Posterior cingulate gyrus (tissue), 11 donors: ENCODE data around the gene RANGRF.
"Not testable (repeated sequence)": the region's sequence is repeated elsewhere in the genome, so short reads cannot be mapped to it uniquely, and the experiment has no call there.

Experiments
- DNase-seq, 10 donors: peaks; one replicate each; pipeline versions ENCODE4 v3.0.0 to v3.0.0-alpha.2; 2020 to 2021; ENCODE audit warnings: mixed read lengths in 3 of 10
- intact Hi-C: fragments of 100-400 bp; cut with DNase I; formaldehyde crosslinking; loops from one replicate; pipeline ENCODE4 v1.15.1; 2023

The RANGRF gene, protein sequence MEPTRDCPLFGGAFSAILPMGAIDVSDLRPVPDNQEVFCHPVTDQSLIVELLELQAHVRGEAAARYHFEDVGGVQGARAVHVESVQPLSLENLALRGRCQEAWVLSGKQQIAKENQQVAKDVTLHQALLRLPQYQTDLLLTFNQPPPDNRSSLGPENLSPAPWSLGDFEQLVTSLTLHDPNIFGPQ

DNA sequence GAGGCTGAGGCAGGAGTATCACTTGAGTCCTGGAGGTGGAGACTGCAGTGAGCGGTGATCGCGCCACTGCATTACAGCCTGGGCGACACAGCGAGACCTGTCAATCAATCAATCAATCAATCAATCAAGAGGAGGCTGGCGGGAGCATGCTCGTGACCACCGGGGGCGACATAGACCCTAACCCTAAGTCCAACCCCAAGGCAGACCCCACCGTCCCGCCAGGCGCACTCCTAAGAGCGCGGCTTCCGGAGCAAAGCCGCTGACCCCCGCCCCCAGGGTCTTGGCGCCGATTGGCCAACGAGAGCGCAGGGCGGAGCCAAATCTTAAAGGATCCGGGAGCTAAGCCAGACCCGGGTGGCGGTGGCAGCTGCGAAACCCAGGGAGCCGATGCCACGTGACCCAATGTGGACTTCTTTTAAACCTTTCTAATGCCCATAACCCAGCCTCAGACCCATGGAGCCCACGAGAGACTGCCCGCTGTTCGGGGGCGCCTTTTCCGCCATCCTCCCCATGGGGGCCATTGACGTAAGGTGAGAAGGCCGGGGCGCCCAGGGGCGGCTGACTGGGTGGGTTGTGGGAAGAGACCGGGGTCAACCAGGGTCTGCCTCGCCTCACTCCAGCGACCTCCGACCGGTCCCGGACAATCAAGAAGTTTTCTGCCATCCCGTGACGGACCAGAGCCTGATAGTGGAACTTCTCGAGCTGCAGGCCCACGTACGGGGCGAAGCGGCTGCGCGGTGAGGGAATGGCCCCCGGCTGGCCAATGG, at the start of gene RANGRF:
Gene RANGRF, plus strand, starts transcription at position 335 of the 767 bp plus-strand sequence. Its CDS starts 119 bp downstream, at position 454.
- DNase-seq, result peak; percentile 82 to 98 (median 90)
- intact Hi-C loops, result no loop called here

DNA sequence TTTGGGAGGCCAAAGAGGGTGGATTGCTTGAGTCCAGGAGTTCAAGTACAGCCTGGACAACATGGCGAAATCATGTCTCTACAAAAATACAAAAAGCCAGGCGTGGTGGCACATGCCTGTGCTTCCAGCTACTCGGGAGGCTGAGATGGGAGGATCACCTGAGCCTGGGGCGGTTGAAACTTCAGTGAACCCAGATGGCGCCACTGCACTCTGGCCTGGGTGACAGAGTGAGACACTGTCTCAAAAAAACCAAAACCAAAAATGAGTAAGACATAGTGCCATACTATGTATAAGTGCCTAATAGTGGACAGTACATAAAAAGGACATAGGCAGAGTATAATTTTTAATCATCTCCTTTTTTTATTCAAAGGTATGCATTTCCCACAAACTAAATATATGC, 44.6 kb upstream of the RANGRF start:
- intact Hi-C loops, result no loop called here
- peak in 2 of 10 donors; percentile 3 to 19 for DNase-seq

DNA sequence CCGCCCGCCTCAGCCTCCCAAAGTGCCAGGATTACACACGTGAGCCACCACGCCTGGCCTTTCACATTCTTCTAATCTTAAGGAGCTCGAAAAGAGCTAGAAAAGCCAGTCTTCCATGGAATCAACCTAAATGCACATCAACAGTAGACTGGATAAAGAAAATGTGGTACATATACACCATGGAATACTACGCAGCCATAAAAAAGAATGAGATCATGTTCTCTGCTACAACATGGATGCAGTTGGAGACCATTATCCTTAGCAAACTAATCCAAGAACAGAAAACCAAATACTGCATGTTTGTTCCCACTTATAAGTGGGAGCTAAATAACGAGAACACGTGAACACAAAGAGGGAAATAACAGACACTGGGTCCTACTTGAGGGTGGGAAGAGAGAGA, 43.7 kb upstream of the RANGRF start:
- no peak for DNase-seq
- intact Hi-C loops, result no loop called here

DNA sequence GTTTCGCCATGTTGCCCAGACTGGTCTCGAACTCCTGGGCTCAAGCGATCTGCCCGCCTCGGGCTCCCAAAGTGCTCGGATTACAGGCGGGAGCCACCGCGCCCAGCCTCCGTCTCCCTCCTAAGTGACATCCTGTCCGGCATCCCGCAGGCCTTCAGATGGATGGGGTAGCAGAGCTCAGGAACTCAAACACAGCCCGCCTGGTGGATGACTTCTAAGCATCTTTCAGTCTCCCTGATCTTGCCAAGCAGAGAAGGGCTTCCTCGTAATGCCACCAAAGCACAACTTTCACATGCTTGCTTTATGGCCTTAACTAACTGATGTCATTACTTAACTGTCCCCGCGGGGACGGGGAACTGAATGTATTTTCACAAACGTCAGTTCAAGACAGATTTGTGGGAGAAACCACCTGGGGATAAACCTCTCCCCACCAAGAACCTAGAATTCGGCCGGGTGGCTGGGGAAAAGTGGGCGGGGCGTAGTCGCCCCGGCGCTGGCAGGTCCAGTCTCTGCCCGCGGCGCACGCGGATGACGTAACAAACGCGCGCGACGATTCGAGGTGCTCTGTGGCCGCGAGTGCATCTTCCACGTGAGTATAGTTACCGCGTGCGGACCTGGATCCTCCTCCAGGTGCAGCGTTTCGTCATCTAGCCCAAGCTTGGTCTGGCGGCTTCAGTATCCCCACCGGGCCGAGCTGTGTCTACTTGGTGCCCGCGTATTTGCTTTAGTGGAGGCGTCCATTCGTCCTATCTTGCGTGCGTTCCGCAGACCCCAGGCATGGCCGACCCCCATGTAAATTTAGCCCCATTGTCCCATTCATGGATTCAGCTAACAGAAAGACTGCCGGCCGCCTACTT, 39.5 kb upstream of the RANGRF start, which contains the start of gene PFAS:
Gene PFAS, plus strand, starts transcription at position 539 of the 857 bp plus-strand sequence. CDS start 4,649 bp downstream, outside the sequence.
- peak; percentile 91 to 99 (median 94) for DNase-seq
- intact Hi-C loops, result loop anchor here (2.0 kb wide), 2 partner anchors 26 to 46 kb away; partner anchors contain the start of gene SLC25A35

DNA sequence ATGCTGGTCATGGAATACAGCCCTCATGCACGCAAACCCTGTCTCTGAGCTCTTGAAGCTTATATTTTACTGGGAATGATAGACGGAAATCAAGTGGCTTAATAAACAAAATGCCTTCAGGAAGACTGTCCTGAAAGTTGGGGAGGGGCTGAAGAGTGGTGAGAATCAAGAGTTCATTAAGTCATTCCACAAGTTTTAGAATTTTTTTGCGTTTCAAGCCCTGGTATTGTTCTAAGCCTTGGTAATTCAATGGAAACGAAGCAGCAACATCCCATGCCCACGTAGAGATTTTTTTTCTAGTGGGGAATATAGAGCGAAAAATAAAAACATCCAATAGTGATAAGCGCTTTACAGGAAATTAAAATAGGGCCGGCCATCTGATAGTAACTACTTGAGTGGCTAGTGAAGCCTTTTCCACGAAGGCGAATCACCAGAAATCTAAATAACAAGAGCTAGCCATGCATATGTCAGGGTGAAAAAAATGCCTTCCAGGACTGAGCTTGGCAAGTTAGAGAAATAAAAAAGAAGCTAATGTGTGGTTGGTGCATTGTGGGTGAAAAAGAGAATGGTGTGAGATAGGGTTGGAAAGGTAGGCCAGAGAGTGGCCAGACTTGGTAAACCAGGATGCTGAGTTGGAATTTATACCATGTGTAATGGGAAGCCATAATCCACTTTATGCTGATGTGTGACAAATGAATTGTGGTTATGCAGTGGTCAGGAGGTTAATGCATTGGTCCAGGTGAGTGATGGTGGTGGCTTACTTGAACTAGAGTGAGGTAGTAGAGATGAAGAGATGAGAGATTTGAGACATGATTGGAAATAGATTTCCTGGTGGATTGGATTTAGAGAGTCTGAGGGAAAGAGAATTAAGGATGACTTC, 38.6 kb upstream of the RANGRF start:
- DNase-seq, result no peak
- intact Hi-C loops, result loop anchor here (2.0 kb wide), 2 partner anchors 27 to 45 kb away; partner anchors contain the start of gene SLC25A35

DNA sequence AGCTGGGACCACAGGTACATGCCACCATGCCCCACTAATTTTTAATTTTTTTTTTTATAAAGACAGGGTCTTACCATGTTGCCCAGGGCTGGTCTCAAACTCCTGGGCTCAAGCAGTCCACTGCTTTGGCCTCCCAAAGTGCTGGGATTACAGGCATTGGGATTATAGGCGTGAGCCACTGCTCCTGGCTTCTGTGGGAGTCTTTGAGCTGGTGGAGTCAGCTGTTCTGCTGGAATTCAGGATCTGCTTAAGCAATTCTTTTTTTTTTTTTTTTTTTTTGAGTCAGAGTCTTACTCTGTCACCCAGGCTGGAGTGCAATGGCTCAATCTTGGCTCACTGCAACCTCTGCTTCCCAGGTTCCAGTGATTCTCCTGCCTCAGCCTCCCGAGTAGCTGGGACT, 37.1 kb upstream of the RANGRF start:
- intact Hi-C loops, result not testable (repeated sequence)
- peak in 1 of 10 donors; percentile 12 for DNase-seq

DNA sequence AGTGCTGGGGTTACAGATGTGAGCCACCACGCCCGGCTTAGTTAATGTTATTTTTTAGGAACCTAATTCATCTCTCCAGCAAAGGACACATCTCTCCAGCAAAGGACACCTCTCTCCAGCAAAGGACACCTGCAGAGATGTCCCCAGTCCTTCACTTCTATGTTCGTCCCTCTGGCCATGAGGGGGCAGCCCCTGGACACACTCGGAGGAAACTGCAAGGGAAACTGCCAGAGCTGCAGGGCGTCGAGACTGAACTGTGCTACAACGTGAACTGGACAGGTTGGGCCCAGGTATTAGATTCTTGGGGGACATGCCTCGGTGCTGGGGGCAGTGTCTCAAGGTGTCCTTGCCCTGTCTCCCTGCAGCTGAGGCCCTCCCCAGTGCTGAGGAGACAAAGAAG, 34.7 kb upstream of the RANGRF start:
- peak in 4 of 10 donors; percentile 43 to 87 (median 52) for DNase-seq
- intact Hi-C loops, result no loop called here

DNA sequence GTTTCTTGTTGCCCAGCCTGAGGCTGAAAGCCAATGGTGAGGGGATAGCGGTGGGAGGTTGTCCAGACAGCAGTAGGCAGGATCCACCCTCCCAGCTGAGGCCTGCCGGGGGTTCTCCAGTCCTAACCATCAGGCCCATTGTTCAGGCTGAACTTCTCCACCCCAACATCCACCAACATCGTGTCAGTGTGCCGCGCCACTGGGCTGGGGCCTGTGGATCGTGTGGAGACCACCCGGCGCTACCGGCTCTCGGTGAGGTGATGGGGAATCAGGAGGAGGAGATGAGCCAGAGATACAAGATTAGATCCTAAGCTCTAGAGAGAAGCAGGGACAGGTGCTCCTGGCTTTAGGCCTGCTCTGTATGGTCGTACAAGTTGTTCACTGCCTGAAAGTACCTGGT, 33.6 kb upstream of the RANGRF start:
- DNase-seq, result peak in 1 of 10 donors; percentile 22
- intact Hi-C loops, result no loop called here

DNA sequence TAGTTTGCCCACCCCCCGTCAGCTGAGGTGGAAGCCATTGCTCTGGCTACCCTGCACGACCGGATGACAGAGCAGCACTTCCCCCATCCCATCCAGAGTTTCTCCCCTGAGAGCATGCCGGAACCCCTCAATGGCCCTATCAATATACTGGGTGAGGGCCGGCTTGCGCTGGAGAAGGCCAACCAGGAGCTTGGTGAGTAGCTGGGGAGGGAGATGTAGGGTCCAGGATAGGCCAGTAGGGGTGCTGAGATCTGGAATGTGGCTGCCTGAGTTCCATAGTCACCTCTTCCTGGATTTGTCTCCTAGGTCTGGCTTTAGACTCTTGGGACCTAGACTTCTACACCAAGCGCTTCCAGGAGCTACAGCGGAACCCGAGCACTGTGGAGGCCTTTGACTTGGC, 33.0 kb upstream of the RANGRF start:
- peak in 2 of 10 donors; percentile 9 to 31 for DNase-seq
- intact Hi-C loops, result no loop called here

DNA sequence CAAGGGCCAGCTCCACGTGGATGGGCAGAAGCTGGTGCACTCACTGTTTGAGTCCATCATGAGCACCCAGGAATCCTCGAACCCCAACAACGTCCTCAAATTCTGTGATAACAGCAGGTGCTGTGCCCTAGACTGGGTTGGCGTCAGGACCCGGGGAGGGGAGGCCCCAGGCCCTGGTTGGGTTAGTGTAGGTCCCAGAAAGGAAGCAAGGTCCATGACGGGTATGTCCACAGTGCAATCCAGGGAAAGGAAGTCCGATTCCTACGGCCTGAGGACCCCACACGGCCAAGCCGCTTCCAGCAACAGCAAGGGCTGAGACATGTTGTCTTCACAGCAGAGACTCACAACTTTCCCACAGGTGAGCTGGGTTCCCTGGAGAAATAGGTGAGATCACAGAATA, 32.2 kb upstream of the RANGRF start:
- intact Hi-C loops, result no loop called here
- DNase-seq, result peak in 2 of 10 donors; percentile 43 to 80

DNA sequence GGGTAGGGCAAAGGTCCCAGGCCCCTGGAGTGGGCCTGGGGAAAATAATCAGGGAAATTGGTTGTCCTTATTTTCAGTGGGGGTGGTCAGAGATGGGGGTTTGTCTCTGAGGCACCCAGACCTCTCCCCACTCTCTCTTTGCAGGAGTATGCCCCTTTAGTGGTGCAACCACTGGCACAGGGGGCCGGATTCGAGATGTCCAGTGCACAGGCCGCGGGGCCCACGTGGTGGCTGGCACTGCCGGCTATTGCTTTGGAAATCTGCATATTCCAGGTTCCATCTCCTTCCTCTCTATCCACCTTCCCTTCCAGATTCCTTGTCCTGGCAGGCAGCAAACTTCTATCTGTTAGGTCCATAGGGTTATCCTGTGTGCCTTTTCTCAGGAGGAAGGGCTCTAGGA, 31.8 kb upstream of the RANGRF start:
- intact Hi-C loops, result no loop called here
- DNase-seq, result peak in 2 of 10 donors; percentile 7 to 66

DNA sequence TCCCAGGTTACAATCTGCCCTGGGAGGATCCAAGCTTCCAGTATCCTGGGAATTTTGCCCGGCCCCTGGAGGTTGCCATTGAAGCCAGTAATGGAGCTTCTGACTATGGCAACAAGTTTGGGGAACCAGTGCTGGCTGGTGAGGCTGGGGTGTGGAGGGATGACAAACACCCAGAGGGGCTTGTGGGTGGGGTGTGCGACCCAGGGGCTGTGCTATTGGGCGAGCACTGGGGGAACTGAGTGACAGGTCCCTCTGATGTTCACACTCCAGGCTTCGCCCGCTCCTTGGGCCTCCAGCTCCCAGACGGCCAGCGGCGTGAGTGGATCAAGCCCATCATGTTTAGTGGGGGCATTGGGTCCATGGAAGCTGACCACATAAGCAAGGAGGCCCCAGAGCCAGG, 30.7 kb upstream of the RANGRF start:
- intact Hi-C loops, result no loop called here

DNA sequence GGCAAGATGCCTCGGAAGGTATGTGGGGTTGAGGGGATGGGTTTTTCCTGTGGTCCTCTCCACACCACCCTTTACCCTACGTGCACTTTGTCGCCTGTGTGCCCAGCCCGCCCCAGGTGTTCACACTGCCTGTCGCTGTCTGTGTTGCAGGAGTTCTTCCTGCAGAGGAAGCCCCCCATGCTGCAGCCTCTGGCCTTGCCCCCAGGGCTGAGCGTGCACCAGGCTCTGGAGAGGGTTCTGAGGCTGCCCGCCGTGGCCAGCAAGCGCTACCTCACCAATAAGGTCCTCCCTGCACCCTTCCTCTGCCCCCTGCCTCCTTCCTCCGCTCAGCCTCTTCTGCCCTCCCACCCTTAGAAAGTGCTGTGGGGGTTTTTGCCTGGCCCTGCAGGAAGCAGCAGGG, 24.1 kb upstream of the RANGRF start:
- intact Hi-C loops, result no loop called here
- DNase-seq, result peak in 2 of 10 donors; percentile 33 to 42

More for the DNA sequence above, 30.7 kb upstream of the RANGRF start:
- peak in 3 of 10 donors; percentile 38 to 74 (median 50) for DNase-seq

DNA sequence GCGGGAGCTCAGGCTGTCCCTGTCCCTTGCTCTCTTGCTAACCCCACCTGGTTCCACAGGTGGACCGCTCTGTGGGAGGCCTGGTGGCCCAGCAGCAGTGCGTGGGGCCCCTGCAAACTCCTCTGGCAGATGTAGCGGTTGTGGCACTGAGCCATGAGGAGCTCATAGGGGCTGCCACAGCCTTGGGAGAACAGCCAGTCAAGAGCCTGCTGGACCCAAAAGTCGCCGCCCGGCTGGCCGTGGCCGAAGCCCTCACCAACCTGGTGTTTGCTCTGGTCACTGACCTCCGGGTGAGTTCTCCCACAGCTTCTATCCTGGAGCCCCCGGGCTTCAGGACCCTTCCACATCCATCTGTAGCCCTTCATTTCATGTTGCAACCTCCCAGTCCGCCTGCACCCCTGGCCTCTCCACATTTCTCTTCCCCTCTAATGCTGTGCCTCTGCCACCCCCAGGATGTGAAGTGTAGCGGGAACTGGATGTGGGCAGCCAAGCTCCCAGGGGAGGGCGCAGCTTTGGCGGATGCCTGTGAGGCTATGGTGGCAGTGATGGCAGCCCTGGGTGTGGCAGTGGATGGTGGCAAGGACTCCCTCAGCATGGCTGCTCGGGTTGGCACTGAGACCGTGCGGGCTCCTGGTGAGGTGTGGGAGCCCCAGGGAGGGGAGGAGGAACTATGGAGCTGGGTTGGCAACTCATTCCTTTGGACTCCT, 23.5 kb upstream of the RANGRF start:
- peak in 2 of 10 donors; percentile 59 to 73 for DNase-seq
- intact Hi-C loops, result no loop called here

DNA sequence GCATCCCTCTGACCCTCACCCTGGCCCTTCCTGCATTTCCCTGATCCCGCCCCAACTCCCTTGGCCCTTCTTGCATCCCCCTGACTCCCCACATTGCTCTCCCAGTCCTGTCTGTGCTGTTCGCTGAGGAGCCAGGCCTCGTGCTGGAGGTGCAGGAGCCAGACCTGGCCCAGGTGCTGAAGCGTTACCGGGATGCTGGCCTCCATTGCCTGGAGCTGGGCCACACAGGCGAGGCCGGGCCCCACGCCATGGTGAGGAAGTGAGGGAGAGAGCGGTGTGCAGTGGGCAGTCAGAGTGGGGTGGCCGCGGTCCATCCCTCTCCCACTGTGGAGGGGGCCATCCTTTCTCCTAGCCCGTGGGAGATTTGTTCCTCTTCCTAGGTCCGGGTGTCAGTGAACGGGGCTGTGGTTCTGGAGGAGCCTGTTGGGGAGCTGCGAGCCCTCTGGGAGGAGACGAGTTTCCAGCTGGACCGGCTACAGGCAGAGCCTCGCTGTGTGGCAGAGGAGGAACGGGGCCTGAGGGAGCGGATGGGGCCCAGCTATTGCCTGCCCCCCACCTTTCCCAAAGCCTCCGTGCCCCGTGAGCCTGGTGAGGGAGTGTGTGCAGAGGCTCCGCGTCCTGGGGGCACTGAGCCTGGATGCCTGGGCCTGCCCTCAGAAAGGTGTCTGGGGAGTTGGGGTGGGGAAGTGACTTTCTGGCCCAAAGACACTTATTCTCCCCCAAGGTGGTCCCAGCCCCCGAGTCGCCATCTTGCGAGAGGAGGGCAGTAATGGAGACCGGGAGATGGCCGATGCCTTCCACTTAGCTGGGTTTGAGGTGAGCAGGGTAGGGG, 21.6 kb upstream of the RANGRF start:
- DNase-seq, result peak in 1 of 10 donors; percentile 76
- intact Hi-C loops, result no loop called here

DNA sequence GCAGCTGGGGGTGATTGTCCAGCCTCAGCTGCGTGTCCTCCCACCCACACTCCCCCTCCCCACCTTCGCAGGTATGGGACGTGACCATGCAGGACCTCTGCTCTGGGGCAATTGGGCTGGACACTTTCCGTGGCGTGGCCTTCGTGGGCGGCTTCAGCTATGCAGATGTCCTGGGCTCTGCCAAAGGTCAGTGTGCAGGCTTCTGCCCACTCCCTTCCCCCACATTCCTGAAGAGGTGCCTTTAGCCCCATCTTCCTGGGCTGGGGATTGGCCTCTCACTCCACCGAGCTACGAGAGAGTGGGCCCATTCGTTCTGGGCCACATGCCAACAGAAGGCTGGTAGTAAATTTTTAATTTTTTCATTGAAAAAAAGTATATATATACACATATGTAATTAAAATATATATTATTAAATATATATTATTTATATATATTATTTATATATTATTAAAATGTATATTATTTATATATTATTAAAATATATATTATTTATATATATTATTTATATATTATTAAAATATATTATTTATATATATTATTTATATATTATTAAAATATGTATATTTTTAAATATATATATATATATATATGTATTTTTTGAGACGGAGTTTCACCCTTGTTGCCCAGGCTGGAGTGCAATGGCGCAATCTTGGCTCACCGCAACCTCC, 20.9 kb upstream of the RANGRF start:
- intact Hi-C loops, result no loop called here

DNA sequence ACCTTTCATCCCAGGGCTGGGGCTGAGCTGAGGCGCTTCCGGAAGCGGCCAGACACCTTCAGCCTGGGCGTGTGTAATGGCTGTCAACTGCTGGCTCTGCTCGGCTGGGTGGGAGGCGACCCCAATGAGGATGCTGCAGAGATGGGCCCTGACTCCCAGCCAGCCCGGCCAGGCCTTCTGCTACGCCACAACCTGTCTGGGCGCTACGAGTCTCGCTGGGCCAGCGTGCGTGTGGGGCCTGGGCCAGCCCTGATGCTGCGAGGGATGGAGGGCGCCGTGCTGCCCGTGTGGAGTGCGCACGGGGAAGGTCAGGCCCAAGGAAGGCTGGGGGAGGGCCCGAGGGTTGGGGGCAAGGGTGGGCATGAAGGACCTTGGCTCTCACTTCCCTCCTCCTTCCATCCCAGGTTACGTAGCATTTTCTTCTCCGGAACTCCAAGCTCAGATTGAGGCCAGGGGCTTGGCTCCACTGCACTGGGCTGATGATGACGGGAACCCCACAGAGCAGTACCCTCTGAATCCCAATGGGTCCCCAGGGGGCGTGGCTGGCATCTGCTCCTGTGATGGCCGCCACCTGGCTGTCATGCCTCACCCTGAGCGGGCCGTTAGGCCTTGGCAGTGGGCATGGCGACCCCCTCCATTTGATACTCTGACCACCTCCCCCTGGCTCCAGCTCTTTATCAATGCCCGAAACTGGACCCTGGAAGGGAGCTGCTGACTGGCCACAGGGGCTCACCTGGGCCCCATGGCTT, 19.7 kb upstream of the RANGRF start:
- DNase-seq, result peak in 2 of 10 donors; percentile 65 to 77
- intact Hi-C loops, result no loop called here

More for the DNA sequence above, 20.9 kb upstream of the RANGRF start:
- DNase-seq, result peak in 1 of 10 donors; percentile 5
